Measurements from ENCODE around the gene NOL4L. TPM values are rescaled to one million over a fixed set of nuclear protein-coding genes. Genes with fewer than 3 reads are reported as not detected.

Gene NOL4L
- total RNA-seq, 4 donors from 2014 or later = 2.6 to 12.8 (median 6.4) TPM

- Histone ChIP-seq H3K9me3 (peaks cover 4% of the 10 kb centered on the region), H3K27ac (no peak overlapping the region), H3K4me1 (no peaks in the 10 kb centered on the region), H3K4me3 (no peak overlapping the region), H3K36me3 (no peaks in the 10 kb centered on the region), H3K27me3 (peaks cover 12% of the 10 kb centered on the region)
- WGBS = 87% methylated on average over 2 of the region's 2 CpGs
- no peak for TF ChIP-seq POLR2A (IDR thresholded peaks at IDR 0.05)
- TF ChIP-seq CTCF (IDR thresholded peaks at IDR 0.05) = no peak
- no peak for TF ChIP-seq POLR2AphosphoS5 (IDR thresholded peaks at IDR 0.05)
- TF ChIP-seq EP300 (IDR thresholded peaks at IDR 0.05) = no peak
- no peak for DNase-seq (ENCODE audit: low spot score in 2 of 2)
Observed at GRCh38 chr20:32551693-32552092, 33.4 kb downstream of the NOL4L start.

DNA sequence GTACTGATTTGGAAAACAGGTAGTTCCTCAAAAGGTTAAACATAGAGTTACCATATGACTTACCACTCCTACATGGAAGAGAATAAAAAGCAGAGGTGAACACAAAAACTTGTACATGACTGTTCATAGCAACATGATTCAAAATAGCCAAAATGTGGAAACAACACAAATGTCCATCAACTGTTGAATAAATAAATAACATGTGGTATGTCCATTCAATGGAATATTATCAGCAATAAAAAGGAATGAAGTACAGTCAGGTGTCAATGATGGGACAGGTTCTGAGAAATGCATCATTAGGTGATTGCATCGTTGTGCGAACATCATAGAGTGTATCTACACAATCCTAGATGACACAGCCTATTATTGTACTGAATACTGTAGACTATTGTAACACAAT, 35.3 kb downstream of the NOL4L start:
- Histone ChIP-seq H3K4me3 (no peak overlapping the region), H3K27ac (no peak overlapping the region), H3K9me3 (peaks cover 4% of the 10 kb centered on the region), H3K4me1 (no peaks in the 10 kb centered on the region), H3K36me3 (no peaks in the 10 kb centered on the region), H3K27me3 (peaks cover 3% of the 10 kb centered on the region)
- TF ChIP-seq EP300 (IDR thresholded peaks at IDR 0.05) (no peak), CTCF (IDR thresholded peaks at IDR 0.05) (no peak), POLR2AphosphoS5 (IDR thresholded peaks at IDR 0.05) (no peak), POLR2A (IDR thresholded peaks at IDR 0.05) (no peak)
- DNase-seq (ENCODE audit: low spot score in 2 of 2) = no peak
- 98% methylated on average over 2 of the region's 2 CpGs for WGBS

DNA sequence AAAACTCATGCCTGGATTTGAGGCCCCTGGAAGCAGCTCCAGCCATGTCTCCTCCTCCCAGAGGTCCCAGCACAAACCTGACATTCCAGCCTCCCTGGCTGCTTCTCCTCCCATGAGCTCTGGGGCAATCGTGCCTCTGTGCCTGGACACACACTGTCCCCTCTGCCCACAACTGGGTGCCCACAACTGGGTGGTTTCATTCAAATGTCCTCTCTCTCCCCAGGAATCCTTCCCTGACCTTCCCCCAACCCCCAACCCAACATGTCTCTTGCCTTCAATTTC, 37.4 kb downstream of the NOL4L start:
- Histone ChIP-seq H3K27me3 (peaks cover 3% of the 10 kb centered on the region), H3K36me3 (no peaks in the 10 kb centered on the region), H3K4me1 (no peaks in the 10 kb centered on the region), H3K4me3 (no peak overlapping the region), H3K9me3 (peaks cover 4% of the 10 kb centered on the region), H3K27ac (no peak overlapping the region)
- TF ChIP-seq POLR2AphosphoS5 (IDR thresholded peaks at IDR 0.05) (no peak), POLR2A (IDR thresholded peaks at IDR 0.05) (no peak), CTCF (IDR thresholded peaks at IDR 0.05) (no peak), EP300 (IDR thresholded peaks at IDR 0.05) (no peak)
- WGBS = 56% methylated on average over 1 of the region's 1 CpG
- DNase-seq (ENCODE audit: low spot score in 2 of 2) = no peak

DNA sequence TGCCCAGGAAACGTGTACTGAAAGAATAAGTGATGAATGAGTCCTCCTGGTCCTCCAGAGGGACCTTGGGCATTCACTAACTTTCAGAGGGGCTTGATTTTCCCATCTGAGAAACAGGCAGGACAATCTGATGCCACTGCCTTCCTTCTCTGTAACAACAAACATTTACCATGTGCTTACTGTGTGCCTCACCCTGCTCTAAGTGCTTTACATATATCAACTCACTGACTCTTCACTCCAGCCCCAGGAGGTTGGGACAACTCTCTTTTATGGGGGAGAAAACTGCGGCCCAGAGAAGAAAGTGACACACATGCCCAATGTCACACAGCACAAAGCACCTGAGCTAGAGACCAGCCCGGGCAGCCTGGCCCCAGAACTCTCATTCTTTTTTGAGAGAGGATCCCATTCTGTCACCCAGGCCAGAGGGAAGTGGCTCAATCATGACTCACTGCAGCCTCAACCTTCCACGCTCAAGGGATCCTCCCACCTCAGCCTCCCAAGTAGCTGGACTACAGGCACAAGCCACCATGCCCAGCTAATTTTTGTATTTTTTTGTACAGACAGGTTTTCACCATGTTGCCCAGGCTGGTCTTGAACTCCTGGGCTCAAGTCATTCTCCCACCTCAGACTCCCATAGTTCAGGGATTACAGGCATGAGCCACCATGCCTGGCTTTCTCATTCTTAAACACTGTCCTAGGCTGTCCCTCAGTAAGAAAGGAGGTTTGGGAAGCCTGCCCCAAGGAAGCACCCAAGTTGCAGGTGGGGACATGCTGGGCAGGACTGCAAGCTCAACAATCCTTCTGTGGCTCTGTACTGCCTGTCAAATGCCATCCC, 38.0 kb downstream of the NOL4L start:
- no peaks in the 10 kb centered on the region for H3K4me1 ChIP-seq
- H3K27me3 ChIP-seq = peaks cover 3% of the 10 kb centered on the region
- no peak overlapping the region for H3K27ac ChIP-seq
- WGBS = 77% methylated on average over 4 of the region's 4 CpGs
- TF ChIP-seq POLR2A (IDR thresholded peaks at IDR 0.05) = no peak
- no peak for TF ChIP-seq EP300 (IDR thresholded peaks at IDR 0.05)
- TF ChIP-seq CTCF (IDR thresholded peaks at IDR 0.05) = no peak
- TF ChIP-seq POLR2AphosphoS5 (IDR thresholded peaks at IDR 0.05) = no peak
- no peaks in the 10 kb centered on the region for H3K36me3 ChIP-seq
- no peak overlapping the region for H3K4me3 ChIP-seq
- H3K9me3 ChIP-seq = peaks cover 4% of the 10 kb centered on the region
- no peak for DNase-seq (ENCODE audit: low spot score in 2 of 2)

DNA sequence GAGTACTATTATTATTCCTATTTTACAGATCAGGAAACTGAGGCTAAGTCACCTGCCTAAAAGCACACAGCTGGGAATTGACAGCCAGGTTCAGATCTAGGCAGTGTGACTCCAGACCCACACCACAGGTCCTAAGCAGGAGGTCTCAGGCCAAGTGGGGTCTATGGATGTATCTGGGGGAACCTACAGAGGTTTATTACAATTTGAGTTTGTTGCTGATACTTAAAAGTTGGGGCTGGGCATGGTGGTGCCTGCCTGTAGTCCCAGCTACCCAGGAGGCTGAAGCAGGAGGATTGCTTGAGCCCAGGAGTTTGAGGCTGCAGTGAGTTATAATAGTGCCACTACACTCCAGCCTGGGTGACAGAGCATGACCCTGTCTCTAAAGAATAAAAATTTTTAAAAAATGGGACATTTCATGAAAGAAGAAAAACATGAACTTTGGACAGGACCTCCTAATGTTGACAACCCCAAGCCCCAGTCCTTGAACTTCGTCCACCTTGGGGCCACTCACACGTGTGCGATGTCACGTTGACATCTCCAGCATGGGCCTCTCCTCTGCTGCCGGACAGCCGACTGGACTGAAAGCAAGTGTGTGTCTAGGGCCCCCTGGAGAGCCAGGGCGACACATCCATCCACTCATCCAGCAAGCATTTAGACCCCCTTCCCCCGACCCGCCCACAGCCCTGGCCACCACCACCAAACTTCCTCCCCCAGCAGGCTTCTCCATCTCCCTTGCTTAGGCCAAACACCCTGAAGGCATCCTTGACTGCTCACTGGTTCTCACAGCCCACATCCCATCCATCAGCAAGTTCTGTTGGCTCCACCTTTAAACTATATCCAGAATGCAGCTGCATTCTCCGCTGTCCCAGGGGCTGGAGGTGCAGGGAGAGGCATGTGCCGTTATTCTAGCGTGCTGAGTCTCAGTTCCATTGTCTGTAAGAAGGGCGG, 40.0 kb downstream of the NOL4L start:
- no peak for TF ChIP-seq EP300 (IDR thresholded peaks at IDR 0.05)
- TF ChIP-seq POLR2A (IDR thresholded peaks at IDR 0.05) = no peak
- no peak for TF ChIP-seq CTCF (IDR thresholded peaks at IDR 0.05)
- TF ChIP-seq POLR2AphosphoS5 (IDR thresholded peaks at IDR 0.05) = no peak
- WGBS = 76% methylated on average over 13 of the region's 13 CpGs
- Histone ChIP-seq H3K27ac (no peak overlapping the region), H3K4me1 (peaks cover 1% of the 10 kb centered on the region), H3K36me3 (no peaks in the 10 kb centered on the region), H3K9me3 (peaks cover 4% of the 10 kb centered on the region), H3K4me3 (no peak overlapping the region), H3K27me3 (peaks cover 3% of the 10 kb centered on the region)
- no peak for DNase-seq (ENCODE audit: low spot score in 2 of 2)

All from suprapubic skin (tissue), 4 donors.